LNCAP (cell line): ENCODE results near the gene CDCA7.

Experiments
- TF ChIP-seq, protein P1 (sequence below): fragments of 450-650 bp; IDR thresholded peaks from 2 replicates; pipeline ENCODE4 v1.5.1; 2017; ENCODE audit warnings: mild to moderate bottlenecking

CDCA7 gene

DNA sequence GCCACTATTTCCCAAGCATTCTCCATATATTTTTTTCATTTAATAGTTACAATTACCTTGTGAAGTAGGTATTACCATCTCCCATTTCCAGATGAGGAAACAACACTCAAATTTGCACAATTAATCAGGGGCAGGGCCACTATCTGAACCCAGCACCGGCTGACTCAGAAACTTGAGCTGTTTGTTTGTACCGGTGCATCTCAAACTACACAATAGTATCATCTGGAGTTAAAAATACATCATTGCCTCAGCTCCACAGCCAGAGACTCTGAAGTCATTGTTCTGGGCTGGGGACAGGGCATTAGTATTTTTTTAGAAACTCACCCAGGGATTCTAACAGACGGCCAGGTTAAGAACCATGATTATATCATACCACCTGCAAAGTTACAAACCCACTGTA, 55.9 kb downstream of the CDCA7 start:
- TF ChIP-seq, protein P1, sequence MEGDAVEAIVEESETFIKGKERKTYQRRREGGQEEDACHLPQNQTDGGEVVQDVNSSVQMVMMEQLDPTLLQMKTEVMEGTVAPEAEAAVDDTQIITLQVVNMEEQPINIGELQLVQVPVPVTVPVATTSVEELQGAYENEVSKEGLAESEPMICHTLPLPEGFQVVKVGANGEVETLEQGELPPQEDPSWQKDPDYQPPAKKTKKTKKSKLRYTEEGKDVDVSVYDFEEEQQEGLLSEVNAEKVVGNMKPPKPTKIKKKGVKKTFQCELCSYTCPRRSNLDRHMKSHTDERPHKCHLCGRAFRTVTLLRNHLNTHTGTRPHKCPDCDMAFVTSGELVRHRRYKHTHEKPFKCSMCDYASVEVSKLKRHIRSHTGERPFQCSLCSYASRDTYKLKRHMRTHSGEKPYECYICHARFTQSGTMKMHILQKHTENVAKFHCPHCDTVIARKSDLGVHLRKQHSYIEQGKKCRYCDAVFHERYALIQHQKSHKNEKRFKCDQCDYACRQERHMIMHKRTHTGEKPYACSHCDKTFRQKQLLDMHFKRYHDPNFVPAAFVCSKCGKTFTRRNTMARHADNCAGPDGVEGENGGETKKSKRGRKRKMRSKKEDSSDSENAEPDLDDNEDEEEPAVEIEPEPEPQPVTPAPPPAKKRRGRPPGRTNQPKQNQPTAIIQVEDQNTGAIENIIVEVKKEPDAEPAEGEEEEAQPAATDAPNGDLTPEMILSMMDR: no peak

DNA sequence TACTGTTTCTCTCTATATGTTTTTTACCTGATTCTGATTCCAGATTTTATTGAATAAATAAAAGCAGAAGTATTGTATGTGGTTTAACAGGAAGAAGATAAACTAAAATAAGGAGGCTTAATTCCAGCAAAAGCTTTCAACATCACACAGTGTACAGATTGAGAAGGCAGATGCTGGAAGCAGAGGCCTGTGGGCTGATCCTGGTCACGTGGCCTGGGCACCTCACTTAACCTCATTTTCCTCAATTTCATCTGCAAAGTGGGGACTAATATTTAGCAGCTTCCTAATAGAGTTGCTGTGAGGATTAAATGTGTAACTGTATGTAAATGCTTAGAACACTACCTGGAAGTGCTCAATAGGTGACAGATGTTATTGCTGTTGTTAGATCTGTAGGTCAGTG, 58.0 kb downstream of the CDCA7 start:
- TF ChIP-seq, protein P1: no peak

DNA sequence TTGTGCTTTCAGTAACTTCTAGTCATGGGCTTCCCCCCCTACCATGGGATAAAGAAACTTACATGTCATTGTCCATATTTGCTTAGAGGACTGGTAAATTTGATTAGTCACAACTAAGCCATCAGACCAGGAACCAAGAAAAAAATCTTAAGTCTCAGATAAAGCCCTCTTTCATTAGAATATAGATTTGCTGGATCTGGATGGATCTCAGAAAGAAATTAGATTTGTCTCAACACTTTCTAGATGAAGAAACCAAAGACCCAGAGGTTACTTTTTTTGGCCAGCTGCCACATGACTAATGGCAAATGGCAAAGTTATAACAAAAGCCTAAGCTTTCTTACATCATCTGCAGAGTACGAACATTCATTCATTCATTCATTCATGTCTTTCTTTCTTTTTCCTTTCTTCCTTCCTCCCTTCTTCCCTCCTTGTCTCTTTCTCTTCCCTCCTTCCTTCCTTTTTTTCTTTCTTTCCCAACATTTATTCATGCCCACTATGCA, 60.2 kb downstream of the CDCA7 start:
- TF ChIP-seq, protein P1: no peak

DNA sequence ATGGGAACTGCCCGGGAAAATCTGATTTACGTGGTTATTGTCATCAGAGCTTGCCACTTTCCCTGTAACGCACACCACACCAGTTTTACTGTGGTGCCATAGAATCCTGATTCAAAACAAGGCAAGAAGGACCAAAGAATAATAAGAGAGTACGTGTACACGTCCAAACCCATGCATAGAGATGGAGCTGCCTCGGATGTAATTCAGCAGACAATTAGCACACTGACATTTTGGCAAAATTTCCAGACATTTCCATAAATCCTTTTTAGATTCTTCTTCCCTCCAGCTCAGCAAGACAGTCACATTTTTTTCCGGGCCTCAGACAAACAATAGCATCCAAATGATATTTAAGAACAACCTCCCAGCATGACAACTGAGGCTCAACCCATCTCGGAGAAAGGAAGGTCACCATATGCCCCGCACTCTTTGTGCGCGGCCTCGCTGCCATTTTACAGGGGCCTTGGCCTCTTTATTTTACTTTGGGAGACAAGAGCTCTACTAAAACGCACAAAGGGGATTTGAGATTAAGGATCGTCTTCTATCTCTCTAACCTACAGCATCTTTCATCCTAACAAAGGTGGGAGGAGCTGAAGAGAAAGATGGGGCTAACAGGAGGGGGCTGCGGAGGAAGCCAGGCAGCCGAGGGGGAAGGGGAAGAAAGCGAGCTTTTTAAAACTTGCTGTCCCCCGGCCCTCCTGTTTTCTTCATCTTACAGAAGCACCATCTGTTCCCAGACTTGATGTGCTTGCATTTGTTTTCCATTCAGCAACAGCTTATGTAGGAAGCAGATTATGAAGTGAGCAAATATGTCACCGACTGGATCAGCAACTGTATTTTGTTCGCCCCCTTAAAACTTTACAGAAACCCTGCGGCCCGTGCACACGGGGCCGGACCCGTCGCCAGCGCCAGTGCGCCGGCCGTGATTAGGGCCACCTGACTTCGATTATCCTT, 61.0 kb downstream of the CDCA7 start:
- TF ChIP-seq, protein P1: no peak

DNA sequence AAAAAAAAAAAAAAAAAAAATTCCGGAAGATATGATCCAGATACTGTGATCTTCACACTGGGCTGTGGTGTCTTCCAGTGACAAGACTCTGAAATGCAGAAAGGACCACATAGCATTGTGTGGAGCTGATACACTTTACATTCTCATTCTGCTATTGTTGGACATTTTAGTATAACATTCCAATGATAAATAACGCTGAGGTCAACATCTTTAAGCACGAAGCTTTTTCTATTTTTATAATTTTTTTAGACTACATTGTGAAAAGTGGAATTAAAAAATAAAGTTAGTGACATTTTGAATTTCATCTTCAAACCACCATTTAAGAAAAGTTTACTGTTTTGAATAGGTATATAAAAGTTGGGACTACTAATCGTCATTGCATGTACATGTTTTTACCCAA, 62.7 kb downstream of the CDCA7 start:
- TF ChIP-seq, protein P1: no peak

DNA sequence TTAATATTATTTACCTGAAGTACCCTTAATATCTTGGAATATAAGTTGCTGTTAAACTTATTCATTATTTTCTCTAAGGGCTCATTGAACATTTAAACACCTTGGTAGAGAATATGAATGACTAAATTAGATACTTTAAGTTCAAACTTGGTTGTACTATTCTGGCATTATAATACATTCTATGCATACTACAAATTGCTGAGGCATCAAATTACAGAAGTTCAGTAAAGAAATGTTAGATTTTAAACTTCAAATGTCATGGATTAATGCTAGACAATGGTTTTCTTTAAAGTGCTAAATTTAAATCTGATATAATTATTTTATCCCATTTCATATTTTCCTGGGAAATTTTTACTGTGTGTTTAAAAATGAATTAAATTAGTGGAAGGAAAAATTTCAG, 63.1 kb downstream of the CDCA7 start:
- TF ChIP-seq, protein P1: no peak
